HG03175 (cell line): Measurements from ENCODE around the gene REEP5.
A peak's percentile ranks its signal among the peaks of the same experiment; 100 is the strongest.
"Not testable (repeated sequence)": the region's sequence is repeated elsewhere in the genome, so short reads cannot be mapped to it uniquely, and the experiment has no call there.

Experiments used
- ATAC-seq: cut with Tn5 transposase; IDR thresholded peaks from one replicate; pipeline ENCODE4 v1.9.1; 2021; ENCODE audit warnings: mild to moderate bottlenecking, moderate library complexity; ENCODE audit not compliant: unreplicated experiment

REEP5 gene

GRCh38 chr5:112921833-112922817, at the start of gene REEP5:
REEP5 (minus strand) TSS chr5:112922227; CDS start chr5:112922190, 37 bp downstream.
- ATAC-seq: peak; percentile 63

- no peak for ATAC-seq
These were observed 49.2 kb upstream of the REEP5 start for GRCh38 chr5:112971276-112971675.

GRCh38 chr5:112968411-112969106, 46.5 kb upstream of the REEP5 start:
- no peak for ATAC-seq

DNA sequence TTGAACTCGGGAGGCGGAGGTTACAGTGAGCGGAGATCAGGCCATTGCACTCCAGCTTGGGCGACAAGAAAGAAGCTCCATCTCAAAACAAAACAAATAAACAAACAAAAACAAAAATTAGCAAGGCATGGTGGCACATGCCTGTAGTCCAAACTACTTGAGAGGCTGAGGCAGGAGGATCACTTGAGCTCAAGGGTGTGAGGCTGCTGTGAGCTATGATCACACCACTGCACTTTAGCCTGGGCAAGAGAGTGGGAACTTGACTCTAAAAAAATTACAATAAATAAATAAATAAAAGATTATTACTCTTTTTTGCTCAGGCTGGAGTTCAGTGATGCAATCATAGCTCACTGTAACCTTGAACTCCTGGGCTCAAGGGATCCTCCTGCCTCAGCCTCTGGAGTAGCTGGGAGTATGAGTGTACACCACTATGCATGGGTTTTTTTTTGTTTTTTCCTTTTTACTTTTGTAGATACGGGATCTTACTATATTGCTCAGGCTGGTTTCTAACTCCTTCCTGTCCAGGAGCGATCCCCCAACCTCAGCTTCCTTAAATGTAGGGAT, 45.6 kb upstream of the REEP5 start:
- no peak for ATAC-seq

DNA sequence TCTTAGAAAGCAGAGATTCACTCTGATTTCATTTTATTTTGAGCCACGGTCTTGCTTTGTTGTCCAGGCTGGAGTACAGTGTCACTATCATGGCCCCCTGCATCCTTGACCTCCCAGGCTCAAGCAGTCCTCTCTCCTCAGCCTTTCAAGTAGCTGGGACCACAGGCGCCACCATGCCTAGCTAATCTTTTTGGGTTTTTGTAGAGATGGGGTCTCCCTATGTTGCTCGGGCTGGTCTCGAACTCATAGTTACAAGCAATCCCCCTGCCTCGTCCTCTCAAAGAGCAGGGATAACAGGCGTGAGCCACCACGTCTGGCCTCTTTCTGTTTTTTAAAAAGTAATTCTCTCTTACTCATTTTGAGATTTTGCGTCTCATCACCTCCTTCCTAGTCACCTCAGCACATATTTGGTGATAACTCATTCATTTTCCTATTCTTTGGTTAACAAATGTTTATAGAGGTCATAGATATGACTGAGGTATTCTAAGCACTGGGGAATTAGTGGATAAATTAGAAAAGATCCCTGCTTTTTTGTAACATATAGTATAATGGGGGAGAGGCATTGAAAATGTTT, 43.8 kb upstream of the REEP5 start:
- ATAC-seq: no peak

DNA sequence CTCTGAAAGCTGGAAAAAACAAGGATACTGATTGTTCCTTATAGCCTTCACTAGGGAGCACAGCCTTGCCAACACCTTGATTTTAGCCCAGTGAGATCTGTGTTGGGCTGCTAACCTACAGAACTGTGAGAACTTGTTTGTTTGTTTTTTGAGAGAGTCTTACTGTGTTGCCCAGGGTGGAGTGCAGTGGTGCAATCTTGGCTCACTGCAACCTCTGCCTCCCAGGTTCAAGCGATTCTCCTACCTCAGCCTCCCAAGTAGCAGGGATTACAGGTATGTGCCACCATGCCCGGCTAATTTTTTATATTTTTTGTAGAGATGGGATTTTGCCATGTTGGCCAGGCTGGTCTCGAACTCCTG, 41.3 kb upstream of the REEP5 start:
- not testable (repeated sequence) for ATAC-seq

GRCh38 chr5:112960863-112961504, 39.0 kb upstream of the REEP5 start:
- no peak for ATAC-seq

DNA sequence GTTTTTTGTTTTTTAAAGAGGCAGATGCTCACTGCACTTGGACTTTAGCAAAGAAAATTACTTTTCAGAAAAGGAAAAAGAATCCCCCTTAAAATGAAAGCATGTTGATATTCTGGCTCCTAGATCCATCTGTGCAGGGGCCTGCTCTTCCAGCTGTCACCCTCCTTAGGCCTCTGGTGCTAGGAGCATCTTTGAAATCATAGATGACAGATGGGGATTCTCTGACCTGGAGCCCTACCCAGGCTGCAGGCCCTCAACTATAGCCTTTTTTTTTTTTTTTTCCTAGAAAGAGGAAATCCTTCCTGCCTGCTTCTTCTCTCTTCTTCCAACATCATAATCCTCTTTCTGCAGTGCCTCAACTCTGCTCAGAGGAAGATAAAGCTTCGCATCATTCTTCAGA, 38.3 kb upstream of the REEP5 start:
- ATAC-seq: no peak

DNA sequence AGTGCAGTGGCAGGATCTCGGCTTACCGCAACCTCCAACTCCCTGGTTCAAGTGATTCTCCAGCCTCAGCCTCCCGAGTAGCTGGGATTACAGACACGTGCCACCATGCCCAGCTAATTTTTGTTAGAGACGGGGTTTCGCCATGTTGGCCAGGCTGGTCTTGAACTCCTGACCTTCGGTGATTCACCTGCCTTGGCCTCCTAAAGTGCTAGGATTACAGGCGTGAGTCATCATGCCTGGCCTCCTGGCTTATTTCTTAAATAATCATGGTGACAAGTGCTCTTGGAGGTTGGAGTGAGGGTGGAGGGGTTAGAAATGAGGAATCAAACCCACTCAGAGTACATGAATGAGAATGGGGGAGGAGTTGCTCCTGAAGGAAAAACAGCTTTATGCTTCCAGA, 37.8 kb upstream of the REEP5 start:
- not testable (repeated sequence) for ATAC-seq

GRCh38 chr5:112958093-112959088, 36.4 kb upstream of the REEP5 start:
- peak; percentile 78 for ATAC-seq

GRCh38 chr5:112957036-112957808, 35.2 kb upstream of the REEP5 start:
- no peak for ATAC-seq

- no peak for ATAC-seq
These were observed 34.6 kb upstream of the REEP5 start for GRCh38 chr5:112956606-112957005.

DNA sequence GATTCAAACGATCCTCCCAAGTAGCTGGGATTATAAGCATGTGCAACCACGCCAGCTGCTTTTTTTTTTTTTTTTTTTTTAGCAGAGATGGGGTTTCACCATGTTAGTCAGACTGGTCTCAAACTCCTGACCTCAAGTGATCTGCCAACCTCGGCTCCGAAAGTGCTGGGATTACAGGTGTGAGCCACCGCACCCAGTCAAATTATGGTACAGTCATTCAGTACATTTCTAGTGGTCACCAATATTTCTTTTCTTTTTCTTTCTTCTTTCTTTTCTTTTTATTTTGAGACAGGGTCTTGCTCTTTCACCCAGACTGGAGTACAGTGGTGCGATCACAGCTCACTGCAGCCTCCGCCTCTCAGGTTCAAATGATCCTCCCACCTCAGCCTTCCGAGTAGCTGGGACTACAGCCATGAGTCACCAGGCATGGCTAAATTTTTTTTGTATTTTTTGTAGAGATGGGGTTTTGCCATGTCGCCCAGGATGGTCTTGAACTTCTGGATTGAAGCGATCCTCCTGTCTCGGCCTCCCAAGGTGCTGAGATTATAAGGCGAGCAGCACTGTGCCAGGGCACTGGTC, 29.2 kb upstream of the REEP5 start:
- ATAC-seq: peak; percentile 95

DNA sequence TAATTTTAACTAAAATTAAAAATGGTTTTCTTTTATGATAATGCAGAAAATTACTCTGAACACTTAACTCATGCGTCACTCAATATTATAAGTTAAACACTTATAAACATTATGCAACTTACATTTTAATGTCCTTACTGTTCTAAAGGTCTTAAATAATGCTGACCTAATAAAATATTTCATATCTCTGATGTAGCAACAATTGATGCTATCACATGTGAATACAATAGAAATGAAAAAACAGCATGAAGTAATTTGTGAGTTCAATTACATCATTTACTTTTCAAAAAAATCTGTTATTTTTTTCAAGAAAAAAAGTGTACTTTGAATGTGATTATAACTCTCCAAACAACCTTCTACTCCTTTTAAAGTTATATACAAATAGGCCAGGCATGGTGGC, 26.4 kb upstream of the REEP5 start:
- no peak for ATAC-seq

DNA sequence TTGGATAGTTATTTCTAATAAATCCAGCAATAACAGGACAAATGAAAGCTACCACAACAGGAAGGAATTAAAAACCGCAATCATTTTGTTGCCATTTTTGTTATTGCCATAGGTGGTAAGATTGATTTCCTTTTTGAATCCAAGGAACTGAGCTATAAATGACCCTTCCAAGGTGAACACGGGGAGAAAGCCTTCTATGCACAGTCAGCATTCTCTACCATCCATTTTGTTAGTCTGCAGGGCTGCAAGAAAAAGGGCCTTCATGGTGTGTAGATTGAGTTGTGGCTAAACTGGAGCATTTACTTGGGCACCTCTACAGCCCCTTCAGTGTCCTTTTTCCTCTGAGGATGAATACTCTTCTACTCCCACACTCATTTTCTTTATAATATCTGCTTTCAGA, 18.6 kb upstream of the REEP5 start:
- ATAC-seq: no peak

DNA sequence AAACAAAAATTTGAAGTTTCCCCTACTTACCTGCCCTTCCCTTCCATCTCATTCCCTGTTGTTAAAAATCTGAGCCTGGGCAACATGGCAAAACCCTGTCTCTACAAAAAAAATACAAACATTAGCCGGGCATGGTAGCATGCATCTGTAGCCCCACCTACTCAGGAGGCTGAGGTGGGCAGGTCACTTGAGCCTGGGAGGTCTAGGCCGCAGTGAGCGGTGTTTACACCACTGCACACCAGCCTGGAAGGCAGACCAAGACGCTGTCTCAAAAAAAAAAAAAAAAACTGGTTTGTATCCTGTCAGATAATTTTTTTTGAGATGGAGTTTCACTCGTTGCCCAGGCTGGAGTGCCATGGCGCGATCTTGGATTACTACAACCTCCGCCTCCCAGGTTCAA, 16.3 kb upstream of the REEP5 start:
- no peak for ATAC-seq

DNA sequence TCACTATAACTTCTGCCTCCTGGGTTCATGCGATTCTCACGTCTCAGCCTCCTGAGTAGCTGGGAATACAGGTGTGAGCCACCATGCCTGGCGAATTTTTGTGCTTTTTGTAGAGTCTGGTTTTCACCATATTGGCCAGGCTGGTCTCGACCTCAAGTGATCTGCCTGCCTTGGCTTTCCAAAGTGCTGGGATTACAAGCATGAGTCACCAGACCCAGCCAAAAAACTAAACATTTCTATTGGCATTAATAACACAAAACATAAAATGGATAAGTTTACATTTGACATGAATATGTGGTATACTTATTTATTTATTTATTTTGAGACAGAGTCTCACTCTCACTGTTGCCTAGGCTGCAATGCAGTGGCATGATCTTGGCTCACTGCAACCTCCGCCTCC, 13.6 kb upstream of the REEP5 start:
- ATAC-seq: no peak

DNA sequence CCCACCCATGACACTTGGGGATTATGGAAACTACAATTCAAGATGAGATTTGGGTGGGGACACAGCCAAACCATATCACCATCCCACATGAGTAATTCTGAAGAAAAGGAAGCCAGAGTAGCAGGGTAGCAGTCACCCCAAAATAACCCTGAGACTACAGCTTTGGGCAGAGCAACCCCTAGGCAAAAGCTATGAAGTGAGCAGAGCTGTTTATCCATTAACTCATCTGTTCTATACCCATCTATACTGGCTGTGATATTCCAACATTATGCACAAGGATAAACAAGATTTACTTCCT, 12.3 kb upstream of the REEP5 start:
- no peak for ATAC-seq
